Measurements from ENCODE around the gene SPACDR. TPM values are rescaled to one million over a fixed set of nuclear protein-coding genes. Genes with fewer than 3 reads are reported as not detected.
A peak's percentile ranks its signal among the peaks of the same experiment; 100 is the strongest.

SPACDR gene
- total RNA-seq, 1 donor from 2014 or later: 2.5 TPM

GRCh38 chr7:100438172-100438571, 25.9 kb downstream of the SPACDR start:
- Histone ChIP-seq H4K20me1 (ENCODE audit: insufficient read depth, low read length) (peaks cover 17% of the 10 kb centered on the region), H3K79me2 (ENCODE audit: insufficient read depth, low read length) (peaks cover 29% of the 10 kb centered on the region), H3K4me3 (ENCODE audit: insufficient read depth, low read depth, low read length) (no peak overlapping the region), H3K27ac (ENCODE audit: low read depth, low read length) (no peak overlapping the region), H3K4me2 (ENCODE audit: low read length) (no peak overlapping the region), H3K27me3 (ENCODE audit: insufficient read depth, low read length) (no peaks in the 10 kb centered on the region), H3K36me3 (ENCODE audit: insufficient read depth, low read length) (peaks cover 17% of the 10 kb centered on the region), H3K4me1 (ENCODE audit: insufficient read depth, low read length) (peaks cover 10% of the 10 kb centered on the region), H3K9me3 (ENCODE audit: insufficient read depth, low read depth, low read length) (no peaks in the 10 kb centered on the region), H3K9ac (ENCODE audit: low read length) (no peak overlapping the region), H2AFZ (ENCODE audit: low read depth, low read length) (no peak overlapping the region)
- peaks cover 5% of the 10 kb centered on the region for H3K4me1 Mint-ChIP-seq (ENCODE audit: low read depth, unreplicated experiment)
- DNase-seq (ENCODE audit: low read depth) (no peak), FAIRE-seq (no peak)
- TF ChIP-seq EZH2 (IDR thresholded peaks at IDR 0.05; ENCODE audit: insufficient read depth, low read length): no peak
- no peaks in the 10 kb centered on the region for H3K9me3 Mint-ChIP-seq (ENCODE audit: unreplicated experiment)
- H3K4me3 Mint-ChIP-seq (ENCODE audit: unreplicated experiment): no peak overlapping the region
- no peaks in the 10 kb centered on the region for H3K27me3 Mint-ChIP-seq (ENCODE audit: low read depth, unreplicated experiment)
- no peak overlapping the region for H3K27ac Mint-ChIP-seq (ENCODE audit: unreplicated experiment)
- peaks cover 4% of the 10 kb centered on the region for H3K36me3 Mint-ChIP-seq (ENCODE audit: low read depth, unreplicated experiment)

DNA sequence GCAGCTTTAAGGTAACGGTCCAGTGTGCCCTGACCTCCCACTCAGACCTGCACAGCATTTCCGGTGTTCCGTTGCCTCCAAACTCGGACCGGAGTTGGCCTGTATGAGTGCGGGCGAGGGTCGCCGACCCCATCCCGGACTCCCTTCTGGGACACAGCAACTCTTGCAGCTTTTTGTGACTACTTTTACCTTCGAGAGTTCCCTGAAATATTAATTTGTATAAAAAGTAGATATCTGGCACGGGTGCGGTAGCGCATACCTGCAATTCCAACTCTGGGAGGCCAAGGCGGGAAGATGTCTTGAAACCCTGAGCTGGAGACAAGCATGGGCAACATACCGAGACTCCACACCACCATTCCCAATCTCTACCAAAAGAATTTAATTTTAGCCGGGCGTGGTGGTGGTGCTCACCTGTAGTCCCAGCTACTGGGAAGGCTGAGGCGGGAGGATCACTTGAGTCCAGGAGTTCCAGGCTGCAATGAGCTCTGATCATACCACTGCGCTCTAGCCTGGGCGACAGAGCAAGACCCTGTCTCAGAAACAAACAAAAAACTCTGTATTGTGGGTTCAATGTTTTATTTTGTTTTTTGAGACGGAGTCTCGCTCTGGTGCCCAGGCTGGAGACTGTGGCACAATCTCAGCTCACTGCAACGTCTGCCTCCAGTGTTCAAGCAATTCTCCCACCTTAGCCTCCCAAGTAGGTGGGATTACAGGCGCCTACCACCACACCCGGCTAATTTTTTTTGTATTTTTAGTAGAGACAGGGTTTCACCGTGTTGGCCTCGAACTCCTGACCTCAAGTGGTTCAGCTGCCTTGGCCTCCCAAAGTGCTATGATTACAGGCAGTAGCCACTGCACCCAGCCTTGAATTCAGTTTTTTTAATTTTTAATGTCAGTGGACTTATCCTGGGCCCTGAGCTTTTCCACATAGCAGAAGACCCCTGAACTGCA, 26.6 kb downstream of the SPACDR start:
- Mint-ChIP-seq H3K27me3 (ENCODE audit: low read depth, unreplicated experiment) (no peaks in the 10 kb centered on the region), H3K4me1 (ENCODE audit: low read depth, unreplicated experiment) (peaks cover 6% of the 10 kb centered on the region), H3K27ac (ENCODE audit: unreplicated experiment) (no peak overlapping the region), H3K36me3 (ENCODE audit: low read depth, unreplicated experiment) (peaks cover 7% of the 10 kb centered on the region), H3K4me3 (ENCODE audit: unreplicated experiment) (peak overlapping the region; percentile 71), H3K9me3 (ENCODE audit: unreplicated experiment) (no peaks in the 10 kb centered on the region)
- Histone ChIP-seq H3K27me3 (ENCODE audit: insufficient read depth, low read length) (no peaks in the 10 kb centered on the region), H3K79me2 (ENCODE audit: insufficient read depth, low read length) (peaks cover 36% of the 10 kb centered on the region), H3K36me3 (ENCODE audit: insufficient read depth, low read length) (peaks cover 19% of the 10 kb centered on the region), H3K9ac (ENCODE audit: low read length) (no peak overlapping the region), H2AFZ (ENCODE audit: low read depth, low read length) (no peak overlapping the region), H3K4me2 (ENCODE audit: low read length) (peak overlapping the region; percentile 91), H3K4me1 (ENCODE audit: insufficient read depth, low read length) (peaks cover 11% of the 10 kb centered on the region), H4K20me1 (ENCODE audit: insufficient read depth, low read length) (peaks cover 23% of the 10 kb centered on the region), H3K9me3 (ENCODE audit: insufficient read depth, low read depth, low read length) (no peaks in the 10 kb centered on the region), H3K27ac (ENCODE audit: low read depth, low read length) (no peak overlapping the region), H3K4me3 (ENCODE audit: insufficient read depth, low read depth, low read length) (no peak overlapping the region)
- FAIRE-seq: no peak
- no peak for DNase-seq (ENCODE audit: low read depth)
- no peak for TF ChIP-seq EZH2 (IDR thresholded peaks at IDR 0.05; ENCODE audit: insufficient read depth, low read length)
- TF ChIP-seq, protein P1, sequence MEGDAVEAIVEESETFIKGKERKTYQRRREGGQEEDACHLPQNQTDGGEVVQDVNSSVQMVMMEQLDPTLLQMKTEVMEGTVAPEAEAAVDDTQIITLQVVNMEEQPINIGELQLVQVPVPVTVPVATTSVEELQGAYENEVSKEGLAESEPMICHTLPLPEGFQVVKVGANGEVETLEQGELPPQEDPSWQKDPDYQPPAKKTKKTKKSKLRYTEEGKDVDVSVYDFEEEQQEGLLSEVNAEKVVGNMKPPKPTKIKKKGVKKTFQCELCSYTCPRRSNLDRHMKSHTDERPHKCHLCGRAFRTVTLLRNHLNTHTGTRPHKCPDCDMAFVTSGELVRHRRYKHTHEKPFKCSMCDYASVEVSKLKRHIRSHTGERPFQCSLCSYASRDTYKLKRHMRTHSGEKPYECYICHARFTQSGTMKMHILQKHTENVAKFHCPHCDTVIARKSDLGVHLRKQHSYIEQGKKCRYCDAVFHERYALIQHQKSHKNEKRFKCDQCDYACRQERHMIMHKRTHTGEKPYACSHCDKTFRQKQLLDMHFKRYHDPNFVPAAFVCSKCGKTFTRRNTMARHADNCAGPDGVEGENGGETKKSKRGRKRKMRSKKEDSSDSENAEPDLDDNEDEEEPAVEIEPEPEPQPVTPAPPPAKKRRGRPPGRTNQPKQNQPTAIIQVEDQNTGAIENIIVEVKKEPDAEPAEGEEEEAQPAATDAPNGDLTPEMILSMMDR (IDR thresholded peaks at IDR 0.05; ENCODE audit: insufficient read depth, low read depth, low read length): no peak

- Histone ChIP-seq H3K4me1 (ENCODE audit: insufficient read depth, low read length) (peaks cover 19% of the 10 kb centered on the region), H3K27ac (ENCODE audit: low read depth, low read length) (peak overlapping the region; percentile 66), H3K36me3 (ENCODE audit: insufficient read depth, low read length) (peaks cover 22% of the 10 kb centered on the region), H3K9me3 (ENCODE audit: insufficient read depth, low read depth, low read length) (no peaks in the 10 kb centered on the region), H3K4me3 (ENCODE audit: insufficient read depth, low read depth, low read length) (peak overlapping the region; percentile 76), H2AFZ (ENCODE audit: low read depth, low read length) (peak overlapping the region; percentile 64), H3K27me3 (ENCODE audit: insufficient read depth, low read length) (no peaks in the 10 kb centered on the region), H3K79me2 (ENCODE audit: insufficient read depth, low read length) (peaks cover 54% of the 10 kb centered on the region), H4K20me1 (ENCODE audit: insufficient read depth, low read length) (peaks cover 40% of the 10 kb centered on the region), H3K4me2 (ENCODE audit: low read length) (peak overlapping the region; percentile 91), H3K9ac (ENCODE audit: low read length) (peak overlapping the region; percentile 90)
- Mint-ChIP-seq H3K27me3 (ENCODE audit: low read depth, unreplicated experiment) (no peaks in the 10 kb centered on the region), H3K4me1 (ENCODE audit: low read depth, unreplicated experiment) (peaks cover 17% of the 10 kb centered on the region), H3K27ac (ENCODE audit: unreplicated experiment) (peak overlapping the region; percentile 81), H3K36me3 (ENCODE audit: low read depth, unreplicated experiment) (peaks cover 10% of the 10 kb centered on the region), H3K9me3 (ENCODE audit: unreplicated experiment) (no peaks in the 10 kb centered on the region), H3K4me3 (ENCODE audit: unreplicated experiment) (peak overlapping the region; percentile 91)
- FAIRE-seq: no peak
- TF ChIP-seq, protein P1 (IDR thresholded peaks at IDR 0.05; ENCODE audit: insufficient read depth, low read depth, low read length): no peak
- no peak for TF ChIP-seq EZH2 (IDR thresholded peaks at IDR 0.05; ENCODE audit: insufficient read depth, low read length)
- no peak for DNase-seq (ENCODE audit: low read depth)
Measured at GRCh38 chr7:100435401-100436304, 28.4 kb downstream of the SPACDR start.
